PFSK-1 (cell line): ENCODE results near the gene PLIN3.

Experiments used
- POLR2AphosphoS5 ChIP-seq: IDR thresholded peaks from 2 replicates; pipeline ENCODE4 v1.6.1; 2012; ENCODE audit warnings: low read depth, mild to moderate bottlenecking, control low read depth, low read length, moderate library complexity
- REST ChIP-seq, 2 experiments: IDR thresholded peaks; 2 replicates each; pipeline versions ENCODE4 v1.6.1 to v1.8.0; 2011 to 2012; ENCODE audit warnings: low read depth in 2 of 2, low read length in 2 of 2, control low read depth in 1 of 2, inconsistent platforms in 1 of 2, mild to moderate bottlenecking in 1 of 2, moderate library complexity in 1 of 2; ENCODE audit not compliant: insufficient read depth in 1 of 2

- TF ChIP-seq REST (IDR thresholded peaks at IDR 0.05; ENCODE audit: insufficient read depth in 1 of 2, low read depth in 2 of 2, low read length in 2 of 2): no peak
- no peak for TF ChIP-seq POLR2AphosphoS5
Observed at GRCh38 chr19:4908781-4909155, 41.3 kb upstream of the PLIN3 start.
